ENCODE results near the gene RGMA.

RGMA gene

DNA sequence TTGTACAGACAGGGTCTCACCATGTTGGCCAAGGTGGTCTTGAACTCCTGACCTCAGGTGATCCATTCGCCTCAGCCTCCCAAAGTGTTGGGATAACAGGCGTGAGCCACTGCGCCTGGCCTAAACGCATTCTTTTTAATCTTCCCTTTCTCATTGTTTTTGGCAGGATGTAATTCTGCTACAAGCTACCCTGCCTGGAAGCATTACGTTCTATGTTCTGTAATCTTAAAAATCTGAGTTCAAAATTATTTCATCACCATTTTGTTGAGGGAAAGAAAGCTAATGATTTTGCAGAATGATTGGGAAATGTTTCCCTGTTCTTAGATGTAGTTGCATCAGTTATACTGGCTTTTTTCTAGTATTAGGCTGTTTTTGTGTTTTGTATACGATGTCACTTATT, 71.5 kb downstream of the RGMA start:
- DNase-seq (ENCODE audit: low spot score), result no peak

DNA sequence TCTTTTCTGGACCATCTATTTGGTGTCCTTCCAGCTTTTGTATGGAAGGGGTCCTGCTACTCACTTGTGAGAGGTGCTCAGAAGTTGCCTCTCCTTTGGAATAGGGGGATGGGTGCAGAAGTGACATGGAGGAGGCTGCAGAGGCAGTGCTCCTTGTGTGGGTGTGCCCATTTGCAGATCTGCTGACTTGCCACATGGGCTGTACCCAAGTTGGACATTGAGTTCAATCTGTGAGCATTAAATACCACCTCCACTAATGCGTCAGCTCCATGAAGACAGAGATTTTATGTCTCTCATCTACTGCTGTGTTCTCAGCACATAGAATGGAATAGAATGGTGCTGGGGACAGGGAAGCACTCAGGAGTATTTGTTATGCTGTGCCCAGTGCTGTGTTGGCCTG, 76.2 kb downstream of the RGMA start:
- DNase-seq (ENCODE audit: low spot score), result no peak

GRCh38 chr15:93007994-93008393, 81.0 kb downstream of the RGMA start:
- DNase-seq (ENCODE audit: low spot score), result no peak

DNA sequence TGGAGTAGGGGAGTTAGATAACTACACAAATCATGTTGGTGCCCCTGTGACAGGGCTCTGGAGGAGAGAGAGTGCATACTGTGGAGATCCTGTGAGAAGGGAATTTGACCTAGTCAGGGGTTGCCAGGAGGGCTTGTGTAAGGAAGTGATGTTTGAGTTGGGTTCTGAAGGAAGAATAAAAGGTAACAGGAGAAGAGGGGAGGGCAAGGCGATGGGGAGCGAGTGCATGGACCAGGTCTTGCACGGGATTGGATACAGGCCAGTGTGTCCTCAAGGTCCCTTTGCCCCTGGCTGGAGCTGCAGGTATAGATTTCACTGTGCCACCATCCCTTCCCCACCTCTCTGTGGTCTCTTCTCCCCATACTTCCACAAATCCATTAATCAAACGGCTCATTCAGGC, 83.9 kb downstream of the RGMA start:
- DNase-seq (ENCODE audit: low spot score), result no peak

DNA sequence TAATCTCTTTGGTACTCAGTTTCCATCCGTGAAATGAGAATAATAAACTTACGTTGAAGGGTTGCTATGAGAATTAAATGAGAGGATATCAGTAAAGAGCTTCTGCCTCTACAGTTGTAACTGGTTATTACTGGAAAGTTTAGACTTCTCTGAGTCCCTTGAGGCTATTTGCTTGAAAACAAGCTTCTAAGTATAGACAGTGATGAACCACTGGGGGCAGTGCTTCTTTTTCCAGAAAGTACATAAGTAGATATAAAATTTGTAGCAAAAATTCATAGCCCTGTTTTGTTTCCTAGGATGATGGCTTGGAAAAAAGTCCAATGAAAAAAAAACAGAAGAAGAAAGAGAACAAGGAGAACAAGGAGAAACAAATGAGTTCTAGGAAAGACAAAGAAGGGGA, 87.1 kb downstream of the RGMA start:
- no peak for DNase-seq (ENCODE audit: low spot score)

GRCh38 chr15:93001156-93001555, 87.9 kb downstream of the RGMA start:
- no peak for DNase-seq (ENCODE audit: low spot score)

GRCh38 chr15:92997821-92998220, 91.2 kb downstream of the RGMA start:
- no peak for DNase-seq (ENCODE audit: low spot score)

DNA sequence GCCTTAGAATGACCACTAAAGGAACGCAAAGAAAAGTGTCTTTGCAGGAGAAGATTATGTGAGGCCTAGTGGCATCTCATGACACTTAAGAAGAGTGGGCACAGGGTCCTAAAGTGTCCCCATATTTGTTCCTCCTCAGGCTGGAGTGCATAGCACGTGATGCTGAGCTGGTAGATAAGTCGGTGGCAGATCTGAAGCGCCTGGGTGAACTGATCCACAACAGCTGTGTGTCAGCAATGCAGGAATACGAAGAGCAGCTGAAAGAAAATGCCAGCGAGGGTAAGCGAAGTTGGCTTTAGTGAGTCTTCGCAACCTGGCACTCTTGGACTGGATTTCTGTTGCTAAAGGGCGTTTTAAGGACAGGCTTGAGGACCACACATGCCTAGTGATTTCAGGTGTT, 96.3 kb downstream of the RGMA start:
- DNase-seq (ENCODE audit: low spot score), result no peak

DNA sequence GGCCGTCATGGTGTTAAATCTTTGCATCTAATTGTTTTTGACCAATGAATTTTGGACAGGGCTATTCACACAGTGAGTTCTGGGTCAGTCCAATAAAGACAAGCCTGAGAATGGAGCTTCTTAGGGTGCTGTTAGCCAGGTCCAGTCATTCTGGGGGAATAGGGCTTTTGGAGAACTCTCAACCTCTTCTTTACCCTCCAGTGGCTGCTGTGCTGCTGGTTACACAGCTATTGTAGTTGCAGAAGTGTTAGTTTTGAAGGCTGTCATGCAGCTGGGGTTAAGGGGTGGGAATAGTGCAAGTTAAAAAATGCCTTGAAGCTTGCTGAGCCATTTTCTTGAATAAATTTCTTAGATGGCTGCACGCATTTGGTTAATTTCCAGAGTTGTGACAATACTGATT, 99.0 kb downstream of the RGMA start:
- DNase-seq (ENCODE audit: low spot score), result no peak

GRCh38 chr15:92989470-92989869, 99.5 kb downstream of the RGMA start:
- DNase-seq (ENCODE audit: low spot score), result no peak

All from SW480 (cell line).